Right lobe of liver (tissue), 6 donors: Measurements from ENCODE around the gene EARS2. TPM values are rescaled to one million over a fixed set of nuclear protein-coding genes. Genes with fewer than 3 reads are reported as not detected.
A peak's percentile ranks its signal among the peaks of the same experiment; 100 is the strongest.

Experiments
- ATAC-seq, 4 donors: fragments of 200-7000 bp; cut with Tn5 transposase; one replicate each; pipeline ENCODE4 v1.9.1; 2020; ENCODE audit warnings: mild to moderate bottlenecking in 4 of 4, moderate library complexity in 4 of 4
- DNase-seq, 3 donors: peaks; one replicate each; pipeline ENCODE4 v3.0.0-alpha.2; 2020
- H3K27ac ChIP-seq, 3 donors: fragments of 200-600 bp; one replicate each; pipeline ENCODE4 v1.8.0; 2022
- H3K27me3 ChIP-seq, 2 donors: fragments of 200-600 bp; one replicate each; pipeline ENCODE4 v1.8.0; 2022
- H3K36me3 ChIP-seq, 4 donors: fragments of 200-600 bp; sonication (generic) in 1 of 4; one replicate each; pipeline versions ENCODE4 v1.5.1 to v1.8.0; 2017 to 2022; ENCODE audit warnings: control low read depth in 1 of 4
- H3K4me1 ChIP-seq, 4 donors: fragments of 200-600 bp; sonication (generic) in 1 of 4; one replicate each; pipeline versions ENCODE4 v1.5.1 to v1.8.0; 2017 to 2022; ENCODE audit warnings: control low read depth in 1 of 4
- H3K4me3 ChIP-seq, 3 donors: fragments of 200-600 bp; one replicate each; pipeline ENCODE4 v1.8.0; 2022
- H3K9me3 ChIP-seq, 4 donors: fragments of 200-600 bp; sonication (generic) in 1 of 4; one replicate each; pipeline versions ENCODE4 v1.5.1 to v1.8.0; 2017 to 2022; ENCODE audit warnings: control low read depth in 1 of 4
- CTCF ChIP-seq, 4 donors: fragments of 200-600 bp in 3 of 4; fragments of 450-650 bp in 1 of 4; IDR thresholded peaks; one replicate each; pipeline versions ENCODE4 v1.5.1 to v1.8.0; 2016 to 2022; ENCODE audit warnings: antibody characterized with exemption in 4 of 4, mild to moderate bottlenecking in 2 of 4
- POLR2A ChIP-seq: fragments of 450-650 bp; IDR thresholded peaks from one replicate; pipeline ENCODE4 v1.6.1; 2017; ENCODE audit warnings: antibody characterized with exemption, mild to moderate bottlenecking
- WGBS: methylation state at CpG from one replicate; pipeline ENCODE4 v1.1.6; 2018; ENCODE audit warnings: low coverage, low lambda C conversion rate; ENCODE audit not compliant: insufficient coverage; ENCODE audit errors: missing lambda C conversion rate; 5-methylcytosine and 5-hydroxymethylcytosine counted together
- intact Hi-C, 2 donors: fragments of 100-400 bp; cut with DNase I; formaldehyde crosslinking; loops; one replicate each; pipeline versions ENCODE4 v1.11.2 to v1.14.1; 2022
- total RNA-seq, 6 experiments: library from RNA; depleted of rRNA in 2 of 6; stranded (reverse); fragments of >200 nt in 2 of 6; fragmentation: NEBNext Ultra II Directional in 3 of 6; extraction: Animal tissue kit (Norgen Biotek cat#: 25700) in 3 of 6; gene quantifications; one replicate each; pipeline versions ENCODE4 v1.1.0 to v1.2.4, GENCODE V29; 2016 to 2023
- donor health status: DM: no; HTN: yes; CAD: no.
- donor health status: DM: no; HTN: no; CAD: no.
- donor health status: DM: no; HTN: no; CAD: no.
- donor health status: DM: no; HTN: yes; CAD: no.
- donor health status: DM: no; HTN: yes; CAD: no.

The EARS2 gene
- total RNA-seq, 6 experiments from 2014 or later = 14.9 to 47.7 (median 15.9) TPM

- peak in 1 of 3 donors; percentile 50 for DNase-seq
- peak; percentile 23 for TF ChIP-seq POLR2A
- TF ChIP-seq CTCF (IDR thresholded peaks at IDR 0.05) = no peak
- peak; percentile 77 to 85 (median 82) for ATAC-seq
- Histone ChIP-seq H3K4me1 (peaks cover 0 to 26% (median 5%) of the 10 kb centered on the region in 4 donors), H3K9me3 (no peaks in the 10 kb centered on the region), H3K36me3 (peaks cover 0 to 38% (median 12%) of the 10 kb centered on the region in 4 donors), H3K27ac (peak overlapping the region; percentile 9 to 40 (median 39)), H3K4me3 (no peak overlapping the region), H3K27me3 (no peaks in the 10 kb centered on the region)
- intact Hi-C loops = no loop called here
- 27% methylated on average over 11 of the region's 12 CpGs for WGBS
These were observed 60.2 kb downstream of the EARS2 start for GRCh38 chr16:23496821-23497542.

- no peak overlapping the region for H3K27ac ChIP-seq
These were observed 61.5 kb downstream of the EARS2 start for GRCh38 chr16:23495671-23496070.

DNA sequence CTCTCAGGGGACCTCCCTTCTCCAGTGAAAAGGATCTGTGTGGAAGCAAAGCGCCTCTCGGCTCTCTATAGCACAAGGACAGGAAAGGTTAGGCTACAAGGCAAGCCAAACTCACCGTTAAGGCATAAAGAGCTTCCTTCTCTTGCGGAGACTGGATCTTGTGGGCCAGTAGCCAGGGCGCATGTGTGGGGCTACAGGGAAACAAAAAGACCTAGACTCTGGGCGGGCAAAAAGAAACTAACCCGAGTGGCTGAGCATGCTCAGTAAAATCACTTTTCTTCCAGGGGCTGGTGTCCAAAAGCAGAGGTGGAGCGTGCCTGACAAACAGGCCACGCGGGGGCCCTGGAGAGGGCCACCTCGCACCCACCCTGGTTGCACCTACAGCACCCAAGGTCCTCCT is 63.0 kb downstream of the EARS2 start:
- intact Hi-C loops = no loop called here
- no peak overlapping the region for H3K4me3 ChIP-seq
- H3K4me1 ChIP-seq = peaks cover 0 to 11% (median 4%) of the 10 kb centered on the region in 4 donors
- peaks cover 0 to 64% (median 19%) of the 10 kb centered on the region in 4 donors for H3K36me3 ChIP-seq
- no peak for TF ChIP-seq POLR2A
- TF ChIP-seq CTCF (IDR thresholded peaks at IDR 0.05) = no peak
- no peak overlapping the region for H3K27ac ChIP-seq
- ATAC-seq = no peak
- no peak for DNase-seq
- H3K9me3 ChIP-seq = no peaks in the 10 kb centered on the region
- H3K27me3 ChIP-seq = no peaks in the 10 kb centered on the region
- WGBS = 98% methylated on average over 8 of the region's 11 CpGs

More at GRCh38 chr16:23495671-23496070, 61.5 kb downstream of the EARS2 start:
- H3K9me3 ChIP-seq = no peaks in the 10 kb centered on the region
- no peak for DNase-seq
- ATAC-seq = no peak
- no peak for TF ChIP-seq POLR2A
- no peak for TF ChIP-seq CTCF (IDR thresholded peaks at IDR 0.05)
- intact Hi-C loops = no loop called here
- peaks cover 0 to 13% (median 4%) of the 10 kb centered on the region in 4 donors for H3K4me1 ChIP-seq
- peaks cover 0 to 51% (median 17%) of the 10 kb centered on the region in 4 donors for H3K36me3 ChIP-seq
- WGBS = 90% methylated on average over 4 of the region's 4 CpGs
- no peaks in the 10 kb centered on the region for H3K27me3 ChIP-seq
- no peak overlapping the region for H3K4me3 ChIP-seq

GRCh38 chr16:23491490-23492391 is 65.4 kb downstream of the EARS2 start:
- H3K27me3 ChIP-seq = no peaks in the 10 kb centered on the region
- intact Hi-C loops = no loop called here
- no peak for TF ChIP-seq CTCF (IDR thresholded peaks at IDR 0.05)
- TF ChIP-seq POLR2A = no peak
- WGBS = 87% methylated on average over 11 of the region's 14 CpGs
- H3K4me3 ChIP-seq = no peak overlapping the region
- H3K4me1 ChIP-seq = peaks cover 0 to 4% (median 1%) of the 10 kb centered on the region in 4 donors
- no peak overlapping the region for H3K27ac ChIP-seq
- no peaks in the 10 kb centered on the region for H3K9me3 ChIP-seq
- ATAC-seq (no peak), DNase-seq (no peak)
- H3K36me3 ChIP-seq = peaks cover 0 to 84% (median 35%) of the 10 kb centered on the region in 4 donors
